Smooth muscle cell (in vitro differentiated cells): ENCODE results near the gene APC. TPM values are rescaled to one million over a fixed set of nuclear protein-coding genes. Genes with fewer than 3 reads are reported as not detected.

Experiments
- DNase-seq: peaks from one replicate; lab custom pipeline; 2025; ENCODE audit not compliant: unreplicated experiment; lab: John Stamatoyannopoulos, UW
- H2AFZ ChIP-seq: fragments of 200-600 bp; sonication (generic); 2 replicates; pipeline ENCODE4 v1.6.0; 2016; ENCODE audit warnings: antibody characterized with exemption, low read depth, mild to moderate bottlenecking
- H3F3A ChIP-seq: fragments of 200-600 bp; sonication (generic); 2 replicates; pipeline ENCODE4 v1.6.0; 2017; ENCODE audit warnings: antibody characterized with exemption, low read depth
- H3K27ac ChIP-seq: fragments of 200-600 bp; sonication (generic); 2 replicates; pipeline ENCODE4 v1.5.1; 2016; ENCODE audit warnings: low read depth, mild to moderate bottlenecking
- H3K27me3 ChIP-seq: fragments of 200-600 bp; sonication (generic); 2 replicates; pipeline ENCODE4 v1.6.1; 2016; ENCODE audit warnings: low read depth, mild to moderate bottlenecking
- H3K36me3 ChIP-seq: fragments of 200-600 bp; sonication (generic); 2 replicates; pipeline ENCODE4 v1.5.1; 2016; ENCODE audit warnings: low read depth
- H3K4me1 ChIP-seq: fragments of 200-600 bp; sonication (generic); 2 replicates; pipeline ENCODE4 v1.5.1; 2016; ENCODE audit warnings: low read depth
- H3K4me2 ChIP-seq: fragments of 200-600 bp; sonication (generic); 2 replicates; pipeline ENCODE4 v1.6.0; 2016; ENCODE audit warnings: mild to moderate bottlenecking
- H3K4me3 ChIP-seq: fragments of 200-600 bp; sonication (generic); 2 replicates; pipeline ENCODE4 v1.5.1; 2016; ENCODE audit warnings: mild to moderate bottlenecking
- H3K79me2 ChIP-seq: fragments of 200-600 bp; sonication (generic); 2 replicates; pipeline ENCODE4 v1.6.0; 2016; ENCODE audit warnings: low read depth, mild to moderate bottlenecking
- H3K9ac ChIP-seq: fragments of 200-600 bp; sonication (generic); 2 replicates; pipeline ENCODE4 v1.6.0; 2016; ENCODE audit warnings: low read depth
- H3K9me3 ChIP-seq: fragments of 200-600 bp; sonication (generic); replicated peaks from 2 replicates; pipeline ENCODE4 v1.5.1; 2016; ENCODE audit warnings: low read depth
- H4K20me1 ChIP-seq: fragments of 200-600 bp; sonication (generic); 2 replicates; pipeline ENCODE4 v1.6.0; 2016; ENCODE audit warnings: low read depth
- CTCF ChIP-seq: fragments of 200-600 bp; sonication (generic); IDR thresholded peaks from 2 replicates; pipeline ENCODE4 v1.5.1; 2017; ENCODE audit warnings: borderline replicate concordance, mild to moderate bottlenecking, antibody characterized with exemption; ENCODE audit not compliant: insufficient read depth, poor library complexity, severe bottlenecking
- WGBS: methylation state at CpG from one replicate; pipeline ENCODE4 v1.1.7; 2016; ENCODE audit warnings: low lambda C conversion rate; 5-methylcytosine and 5-hydroxymethylcytosine counted together
- polyA plus RNA-seq: library from polyadenylated mRNA; unstranded; fragments of >200 nt; fragmentation: Nextera tagmentation; extraction: Ambion mirVana; gene quantifications from 2 replicates; pipeline ENCODE4 v1.2.1, GENCODE V29; 2016
- total RNA-seq: library from RNA; depleted of rRNA; stranded (reverse); fragments of >200 nt; gene quantifications from 2 replicates; pipeline ENCODE4 v1.2.3, GENCODE V29; 2014

APC gene
- total and polyA plus RNA-seq, 2 experiments from 2014 or later = 9.1 to 36.7 TPM

- Histone ChIP-seq H3K79me2 (peaks cover 97% of the 10 kb centered on the region), H2AFZ (no peak overlapping the region), H3K4me1 (peaks cover 3% of the 10 kb centered on the region), H4K20me1 (peaks cover 96% of the 10 kb centered on the region), H3K27ac (no peak overlapping the region), H3F3A (no peaks in the 10 kb centered on the region), H3K9me3 (no peaks in the 10 kb centered on the region), H3K4me3 (no peak overlapping the region), H3K36me3 (no peaks in the 10 kb centered on the region), H3K27me3 (no peaks in the 10 kb centered on the region), H3K9ac (no peak overlapping the region), H3K4me2 (no peak overlapping the region)
- TF ChIP-seq CTCF = no peak
- DNase-seq = no peak
- 91% methylated on average over 2 of the region's 2 CpGs for WGBS
Measured at GRCh38 chr5:112720576-112720975, 17.1 kb upstream of the APC start.

GRCh38 chr5:112724901-112725300 is 12.8 kb upstream of the APC start:
- H3K9me3 ChIP-seq = no peaks in the 10 kb centered on the region
- H3K36me3 ChIP-seq = no peaks in the 10 kb centered on the region
- H4K20me1 ChIP-seq = peaks cover 96% of the 10 kb centered on the region
- H3K27ac ChIP-seq = no peak overlapping the region
- no peak overlapping the region for H3K4me2 ChIP-seq
- no peak overlapping the region for H3K4me3 ChIP-seq
- DNase-seq = no peak
- H3F3A ChIP-seq = no peaks in the 10 kb centered on the region
- peaks cover 92% of the 10 kb centered on the region for H3K79me2 ChIP-seq
- no peak for TF ChIP-seq CTCF
- no peaks in the 10 kb centered on the region for H3K4me1 ChIP-seq
- 99% methylated on average over 4 of the region's 4 CpGs for WGBS
- no peaks in the 10 kb centered on the region for H3K27me3 ChIP-seq
- no peak overlapping the region for H3K9ac ChIP-seq
- H2AFZ ChIP-seq = no peak overlapping the region

- Histone ChIP-seq H3K27ac (no peak overlapping the region), H3K9ac (no peak overlapping the region), H3K4me1 (no peaks in the 10 kb centered on the region), H3K4me2 (no peak overlapping the region), H2AFZ (no peak overlapping the region), H3F3A (no peaks in the 10 kb centered on the region), H4K20me1 (peaks cover 73% of the 10 kb centered on the region), H3K9me3 (no peaks in the 10 kb centered on the region), H3K4me3 (no peak overlapping the region), H3K79me2 (peaks cover 66% of the 10 kb centered on the region), H3K36me3 (no peaks in the 10 kb centered on the region), H3K27me3 (no peaks in the 10 kb centered on the region)
- DNase-seq = no peak
- no peak for TF ChIP-seq CTCF
- WGBS = 97% methylated on average over 1 of the region's 1 CpG
Measured at GRCh38 chr5:112729630-112730029, 8.1 kb upstream of the APC start.

GRCh38 chr5:112732131-112732530 is 5.6 kb upstream of the APC start:
- Histone ChIP-seq H3K4me3 (no peak overlapping the region), H3K4me1 (peaks cover 3% of the 10 kb centered on the region), H3K36me3 (no peaks in the 10 kb centered on the region), H3K27me3 (no peaks in the 10 kb centered on the region), H3F3A (no peaks in the 10 kb centered on the region), H3K9me3 (no peaks in the 10 kb centered on the region), H3K9ac (no peak overlapping the region), H3K4me2 (no peak overlapping the region), H4K20me1 (peaks cover 50% of the 10 kb centered on the region), H3K27ac (no peak overlapping the region), H3K79me2 (peaks cover 61% of the 10 kb centered on the region), H2AFZ (no peak overlapping the region)
- WGBS = 96% methylated on average over 5 of the region's 5 CpGs
- no peak for TF ChIP-seq CTCF
- DNase-seq = no peak
